CD4-positive, alpha-beta T cell treated with Interleukin-10 for 1 hour (primary cell): ENCODE measurements around the gene HM13.
"Not testable (repeated sequence)": the region's sequence is repeated elsewhere in the genome, so short reads cannot be mapped to it uniquely, and the experiment has no call there.

Experiments
- DNase-seq: peaks from one replicate; pipeline ENCODE4 v3.0.0-alpha.2; 2020

HM13 gene

GRCh38 chr20:31502884-31503673 is 11.2 kb upstream of the HM13 start:
- DNase-seq, result peak; percentile 75

- no peak for DNase-seq
These were observed 8.3 kb upstream of the HM13 start for GRCh38 chr20:31505903-31506302.

GRCh38 chr20:31508517-31509244 is 5.6 kb upstream of the HM13 start:
- no peak for DNase-seq

GRCh38 chr20:31515072-31515774 is 981 bp downstream of the HM13 start:
- DNase-seq, result no peak

GRCh38 chr20:31515775-31516107 is 1.5 kb downstream of the HM13 start:
- peak; percentile 7 for DNase-seq

GRCh38 chr20:31516166-31516565 is 1.9 kb downstream of the HM13 start:
- no peak for DNase-seq

- DNase-seq, result peak; percentile 18
These were observed 2.4 kb downstream of the HM13 start for GRCh38 chr20:31516651-31517050.

GRCh38 chr20:31517373-31517772 is 3.1 kb downstream of the HM13 start:
- DNase-seq, result no peak

- not testable (repeated sequence) for DNase-seq
These were observed 7.0 kb downstream of the HM13 start for GRCh38 chr20:31521267-31521666.

- no peak for DNase-seq
These were observed 8.5 kb downstream of the HM13 start for GRCh38 chr20:31522731-31523130.

- no peak for DNase-seq
These were observed 9.4 kb downstream of the HM13 start for GRCh38 chr20:31523361-31524283.

GRCh38 chr20:31527266-31527665 is 13.0 kb downstream of the HM13 start:
- no peak for DNase-seq

- DNase-seq, result no peak
These were observed 21.1 kb downstream of the HM13 start for GRCh38 chr20:31535298-31535697.

GRCh38 chr20:31536575-31536974 is 22.3 kb downstream of the HM13 start:
- no peak for DNase-seq

GRCh38 chr20:31537116-31537871 is 23.1 kb downstream of the HM13 start:
- DNase-seq, result no peak

GRCh38 chr20:31537890-31538289 is 23.6 kb downstream of the HM13 start:
- no peak for DNase-seq

- DNase-seq, result no peak
These were observed 24.1 kb downstream of the HM13 start for GRCh38 chr20:31538326-31538725.

GRCh38 chr20:31539636-31540035 is 25.4 kb downstream of the HM13 start:
- not testable (repeated sequence) for DNase-seq

- no peak for DNase-seq
These were observed 26.2 kb downstream of the HM13 start for GRCh38 chr20:31540406-31540805.

- DNase-seq, result no peak
These were observed 28.1 kb downstream of the HM13 start for GRCh38 chr20:31542201-31542842.

- no peak for DNase-seq
These were observed 28.7 kb downstream of the HM13 start for GRCh38 chr20:31542963-31543362.
